GM10248 (cell line): ENCODE results near the gene LGR6.

Experiments
- CTCF ChIA-PET: fragments of 300-600 bp; sonication (Branson Sonifier 250); formaldehyde crosslinking; extraction: SDS; loops from one replicate; lab custom pipeline; 2021; ENCODE audit warnings: antibody characterized with exemption; lab: Yijun Ruan, JAX
- POLR2A ChIA-PET: fragments of 350-650 bp; sonication (Branson Sonifier 250); formaldehyde crosslinking; extraction: SDS; loops from one replicate; lab custom pipeline; 2020; ENCODE audit warnings: antibody characterized with exemption; lab: Yijun Ruan, JAX
- DNase-seq: peaks from one replicate; pipeline ENCODE4 v3.0.0; 2012; ENCODE audit errors: extremely low spot score
- TF ChIP-seq, protein P1 (sequence below): IDR thresholded peaks from 2 replicates; pipeline ENCODE4 v1.5.1; 2012; ENCODE audit warnings: mild to moderate bottlenecking, low read depth; ENCODE audit errors: extremely low read depth, missing control alignments, control extremely low read depth

LGR6 gene

DNA sequence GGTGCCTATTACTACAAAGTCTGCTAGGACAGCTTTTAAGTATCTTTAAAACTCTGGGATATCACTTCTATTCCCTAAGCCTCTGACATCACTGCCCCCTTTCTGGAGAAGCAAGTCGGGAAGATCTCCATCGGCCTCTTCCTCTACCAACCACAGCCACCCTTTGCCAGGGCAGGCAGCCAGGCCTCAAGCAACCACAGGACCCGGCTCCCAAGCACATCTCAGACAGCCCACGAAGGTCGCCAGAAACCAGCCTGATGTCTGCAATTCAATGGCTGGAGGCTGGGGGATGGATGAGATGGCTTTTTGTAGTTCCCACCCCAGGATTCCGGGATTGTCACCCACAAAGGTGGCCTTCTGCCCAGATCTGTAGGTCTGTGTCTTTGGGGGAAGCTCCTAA, 70.7 kb downstream of the LGR6 start:
- no peak for DNase-seq
- TF ChIP-seq, protein P1, sequence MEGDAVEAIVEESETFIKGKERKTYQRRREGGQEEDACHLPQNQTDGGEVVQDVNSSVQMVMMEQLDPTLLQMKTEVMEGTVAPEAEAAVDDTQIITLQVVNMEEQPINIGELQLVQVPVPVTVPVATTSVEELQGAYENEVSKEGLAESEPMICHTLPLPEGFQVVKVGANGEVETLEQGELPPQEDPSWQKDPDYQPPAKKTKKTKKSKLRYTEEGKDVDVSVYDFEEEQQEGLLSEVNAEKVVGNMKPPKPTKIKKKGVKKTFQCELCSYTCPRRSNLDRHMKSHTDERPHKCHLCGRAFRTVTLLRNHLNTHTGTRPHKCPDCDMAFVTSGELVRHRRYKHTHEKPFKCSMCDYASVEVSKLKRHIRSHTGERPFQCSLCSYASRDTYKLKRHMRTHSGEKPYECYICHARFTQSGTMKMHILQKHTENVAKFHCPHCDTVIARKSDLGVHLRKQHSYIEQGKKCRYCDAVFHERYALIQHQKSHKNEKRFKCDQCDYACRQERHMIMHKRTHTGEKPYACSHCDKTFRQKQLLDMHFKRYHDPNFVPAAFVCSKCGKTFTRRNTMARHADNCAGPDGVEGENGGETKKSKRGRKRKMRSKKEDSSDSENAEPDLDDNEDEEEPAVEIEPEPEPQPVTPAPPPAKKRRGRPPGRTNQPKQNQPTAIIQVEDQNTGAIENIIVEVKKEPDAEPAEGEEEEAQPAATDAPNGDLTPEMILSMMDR, result no peak
- ChIA-PET POLR2A (no interaction called here), CTCF (interaction anchor here (0.9 to 1.8 kb wide), 3 partner anchors 10 to 51 kb away, joined by 3 to 5 read pairs (median 4); no protein-coding TSS in a partner anchor)

DNA sequence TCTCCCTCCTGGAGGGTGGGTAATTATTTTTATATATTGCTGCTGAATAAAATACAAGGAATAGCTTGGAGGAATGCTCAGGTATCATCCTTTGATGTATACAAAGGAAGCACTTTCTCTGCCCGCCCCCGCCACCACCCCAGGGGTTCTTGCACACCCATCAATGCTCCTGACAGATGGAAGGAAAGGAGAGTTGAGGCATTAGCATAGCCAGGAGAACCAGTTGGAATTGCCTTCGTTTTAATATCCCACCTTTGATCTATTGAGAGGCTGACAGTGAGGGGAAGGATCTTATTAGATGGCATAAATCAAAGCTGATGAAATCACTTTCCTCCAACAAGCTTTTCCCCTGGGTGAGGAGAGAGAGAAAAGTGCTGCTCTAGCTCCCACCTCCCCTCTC, 71.1 kb downstream of the LGR6 start:
- ChIA-PET CTCF (interaction anchor here (0.9 to 1.8 kb wide), 2 partner anchors 14 to 51 kb away, joined by 3 to 4 read pairs; no protein-coding TSS in a partner anchor), POLR2A (no interaction called here)
- TF ChIP-seq, protein P1, result no peak
- DNase-seq, result no peak

- TF ChIP-seq, protein P1, result no peak
- ChIA-PET POLR2A (interaction anchor here (0.7 kb wide), 1 partner anchor 463 kb away, joined by 3 read pairs; no protein-coding TSS in a partner anchor), CTCF (interaction anchor here (0.9 to 1.8 kb wide), 3 partner anchors 15 to 131 kb away, joined by 3 to 4 read pairs (median 3); no protein-coding TSS in a partner anchor)
- DNase-seq, result no peak
Measured at GRCh38 chr1:202266061-202266765, 72.6 kb downstream of the LGR6 start.

- ChIA-PET CTCF (no interaction called here), POLR2A (no interaction called here)
- TF ChIP-seq, protein P1, result no peak
- DNase-seq, result no peak
Measured at GRCh38 chr1:202268032-202268431, 74.4 kb downstream of the LGR6 start.

GRCh38 chr1:202268817-202269216, 75.2 kb downstream of the LGR6 start:
- ChIA-PET POLR2A (interaction anchor here (0.6 kb wide), 1 partner anchor 74 kb away, joined by 3 read pairs; no protein-coding TSS in a partner anchor), CTCF (interaction anchor here (1.1 to 1.2 kb wide), 2 partner anchors 45 to 48 kb away, joined by 3 read pairs; no protein-coding TSS in a partner anchor)
- TF ChIP-seq, protein P1, result no peak
- no peak for DNase-seq

- ChIA-PET CTCF (interaction anchor here (1.4 to 2.3 kb wide), 4 partner anchors 12 to 78 kb away, joined by 3 to 7 read pairs (median 5); partner anchors contain the start of gene LGR6), POLR2A (no interaction called here)
- TF ChIP-seq, protein P1, result no peak
- no peak for DNase-seq
Measured at GRCh38 chr1:202270871-202271326, 77.3 kb downstream of the LGR6 start.
